ES-I3 (cell line): ENCODE data around the gene SERTM1.

Source experiments
- H3K36me3 ChIP-seq: 2 replicates; pipeline ENCODE4 v1.6.1; 2013; ENCODE audit warnings: mild to moderate bottlenecking, low read length, control low read depth, moderate library complexity; ENCODE audit not compliant: insufficient read depth
- H3K4me1 ChIP-seq: 2 replicates; pipeline ENCODE4 v1.6.1; 2013; ENCODE audit warnings: mild to moderate bottlenecking, control low read depth, low read length; ENCODE audit not compliant: insufficient read depth
- H3K9ac ChIP-seq: 2 replicates; pipeline ENCODE4 v1.6.1; 2013; ENCODE audit warnings: low read depth, mild to moderate bottlenecking, low read length, moderate library complexity
- H3K9me3 ChIP-seq: 2 replicates; pipeline ENCODE4 v1.6.1; 2013; ENCODE audit warnings: mild to moderate bottlenecking, low read length, moderate library complexity; ENCODE audit not compliant: control insufficient read depth, insufficient read depth

The SERTM1 gene

GRCh38 chr13:36681894-36682624 is 8.2 kb downstream of the SERTM1 start:
- Histone ChIP-seq H3K4me1 (peaks cover 9% of the 10 kb centered on the region; the same call in 1 of the 2 replicates), H3K9me3 (no peaks in the 10 kb centered on the region), H3K9ac (no peak overlapping the region), H3K36me3 (no peaks in the 10 kb centered on the region)

- Histone ChIP-seq H3K9ac (no peak overlapping the region), H3K4me1 (peaks cover 9% of the 10 kb centered on the region; the same call in 1 of the 2 replicates), H3K9me3 (no peaks in the 10 kb centered on the region), H3K36me3 (no peaks in the 10 kb centered on the region)
Observed at GRCh38 chr13:36683701-36684100, 9.9 kb downstream of the SERTM1 start.

- no peaks in the 10 kb centered on the region for H3K36me3 ChIP-seq
- H3K9ac ChIP-seq = no peak overlapping the region
- H3K9me3 ChIP-seq = no peaks in the 10 kb centered on the region
- H3K4me1 ChIP-seq = peaks cover 9% of the 10 kb centered on the region; the same call in 1 of the 2 replicates
Observed at GRCh38 chr13:36685927-36686326, 12.1 kb downstream of the SERTM1 start.

- no peak overlapping the region for H3K9ac ChIP-seq
- H3K9me3 ChIP-seq = no peaks in the 10 kb centered on the region
- no peaks in the 10 kb centered on the region for H3K36me3 ChIP-seq
- H3K4me1 ChIP-seq = no peaks in the 10 kb centered on the region
Observed at GRCh38 chr13:36696410-36697010, 22.7 kb downstream of the SERTM1 start.

- Histone ChIP-seq H3K9me3 (no peaks in the 10 kb centered on the region), H3K9ac (no peak overlapping the region), H3K36me3 (no peaks in the 10 kb centered on the region), H3K4me1 (no peaks in the 10 kb centered on the region)
Observed at GRCh38 chr13:36700170-36700569, 26.4 kb downstream of the SERTM1 start.

- Histone ChIP-seq H3K9me3 (no peaks in the 10 kb centered on the region), H3K36me3 (no peaks in the 10 kb centered on the region), H3K9ac (no peak overlapping the region), H3K4me1 (no peaks in the 10 kb centered on the region)
Observed at GRCh38 chr13:36706755-36707154, 32.9 kb downstream of the SERTM1 start.

GRCh38 chr13:36709136-36709890 is 35.5 kb downstream of the SERTM1 start:
- H3K9me3 ChIP-seq = no peaks in the 10 kb centered on the region
- H3K4me1 ChIP-seq = no peaks in the 10 kb centered on the region; the same call in 1 of the 2 replicates
- no peak overlapping the region for H3K9ac ChIP-seq
- no peaks in the 10 kb centered on the region for H3K36me3 ChIP-seq

GRCh38 chr13:36710396-36710795 is 36.6 kb downstream of the SERTM1 start:
- no peaks in the 10 kb centered on the region for H3K36me3 ChIP-seq
- H3K9ac ChIP-seq = no peak overlapping the region
- H3K4me1 ChIP-seq = no peaks in the 10 kb centered on the region; the same call in 1 of the 2 replicates
- no peaks in the 10 kb centered on the region for H3K9me3 ChIP-seq

GRCh38 chr13:36712290-36712689 is 38.5 kb downstream of the SERTM1 start:
- Histone ChIP-seq H3K4me1 (peaks cover 10% of the 10 kb centered on the region; the same call in 1 of the 2 replicates), H3K9me3 (no peaks in the 10 kb centered on the region), H3K9ac (no peak overlapping the region), H3K36me3 (no peaks in the 10 kb centered on the region)

GRCh38 chr13:36712770-36713169 is 39.0 kb downstream of the SERTM1 start:
- peaks cover 10% of the 10 kb centered on the region; the same call in 1 of the 2 replicates for H3K4me1 ChIP-seq
- H3K9me3 ChIP-seq = no peaks in the 10 kb centered on the region
- H3K36me3 ChIP-seq = no peaks in the 10 kb centered on the region
- H3K9ac ChIP-seq = no peak overlapping the region

GRCh38 chr13:36713887-36714286 is 40.1 kb downstream of the SERTM1 start:
- H3K9me3 ChIP-seq = no peaks in the 10 kb centered on the region
- no peaks in the 10 kb centered on the region for H3K36me3 ChIP-seq
- no peak overlapping the region for H3K9ac ChIP-seq
- peaks cover 10% of the 10 kb centered on the region; the same call in 1 of the 2 replicates for H3K4me1 ChIP-seq

GRCh38 chr13:36715841-36716240 is 42.0 kb downstream of the SERTM1 start:
- H3K9me3 ChIP-seq = no peaks in the 10 kb centered on the region
- H3K36me3 ChIP-seq = no peaks in the 10 kb centered on the region
- H3K9ac ChIP-seq = no peak overlapping the region
- H3K4me1 ChIP-seq = peaks cover 10% of the 10 kb centered on the region; the same call in 1 of the 2 replicates

- Histone ChIP-seq H3K36me3 (no peaks in the 10 kb centered on the region), H3K4me1 (peaks cover 10% of the 10 kb centered on the region; the same call in 1 of the 2 replicates), H3K9ac (no peak overlapping the region), H3K9me3 (no peaks in the 10 kb centered on the region)
Observed at GRCh38 chr13:36717017-36717416, 43.2 kb downstream of the SERTM1 start.

GRCh38 chr13:36717966-36718545 is 44.2 kb downstream of the SERTM1 start:
- Histone ChIP-seq H3K36me3 (no peaks in the 10 kb centered on the region), H3K4me1 (peaks cover 10% of the 10 kb centered on the region; the same call in 1 of the 2 replicates), H3K9ac (no peak overlapping the region), H3K9me3 (no peaks in the 10 kb centered on the region)
